ENCODE results near the gene ADGRV1.
A peak's percentile ranks its signal among the peaks of the same experiment; 100 is the strongest.

DNA sequence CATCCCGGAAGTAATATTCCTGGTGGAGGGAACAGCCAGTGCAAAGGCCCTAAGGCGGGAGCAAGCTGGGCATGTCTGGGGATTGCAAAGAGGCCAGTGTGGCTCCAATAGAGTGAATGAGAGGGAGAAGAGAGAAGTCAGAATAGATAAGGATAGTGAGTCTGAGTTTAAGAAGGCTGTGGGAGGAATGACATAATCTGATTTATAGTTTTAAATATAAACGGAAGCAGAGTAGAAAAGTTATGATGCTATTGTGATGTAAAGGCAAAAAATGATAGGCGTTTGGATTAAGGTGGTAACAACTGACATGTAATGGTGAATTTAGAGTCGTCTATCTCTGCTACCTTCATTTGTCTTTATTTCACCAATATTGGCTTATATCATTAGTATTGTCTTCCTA is 473.5 kb downstream of the ADGRV1 start:
- TF ChIP-seq, protein P1, sequence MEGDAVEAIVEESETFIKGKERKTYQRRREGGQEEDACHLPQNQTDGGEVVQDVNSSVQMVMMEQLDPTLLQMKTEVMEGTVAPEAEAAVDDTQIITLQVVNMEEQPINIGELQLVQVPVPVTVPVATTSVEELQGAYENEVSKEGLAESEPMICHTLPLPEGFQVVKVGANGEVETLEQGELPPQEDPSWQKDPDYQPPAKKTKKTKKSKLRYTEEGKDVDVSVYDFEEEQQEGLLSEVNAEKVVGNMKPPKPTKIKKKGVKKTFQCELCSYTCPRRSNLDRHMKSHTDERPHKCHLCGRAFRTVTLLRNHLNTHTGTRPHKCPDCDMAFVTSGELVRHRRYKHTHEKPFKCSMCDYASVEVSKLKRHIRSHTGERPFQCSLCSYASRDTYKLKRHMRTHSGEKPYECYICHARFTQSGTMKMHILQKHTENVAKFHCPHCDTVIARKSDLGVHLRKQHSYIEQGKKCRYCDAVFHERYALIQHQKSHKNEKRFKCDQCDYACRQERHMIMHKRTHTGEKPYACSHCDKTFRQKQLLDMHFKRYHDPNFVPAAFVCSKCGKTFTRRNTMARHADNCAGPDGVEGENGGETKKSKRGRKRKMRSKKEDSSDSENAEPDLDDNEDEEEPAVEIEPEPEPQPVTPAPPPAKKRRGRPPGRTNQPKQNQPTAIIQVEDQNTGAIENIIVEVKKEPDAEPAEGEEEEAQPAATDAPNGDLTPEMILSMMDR (tag by site-specific recombination; IDR thresholded peaks at IDR 0.05) = no peak
- TF ChIP-seq, protein P2, sequence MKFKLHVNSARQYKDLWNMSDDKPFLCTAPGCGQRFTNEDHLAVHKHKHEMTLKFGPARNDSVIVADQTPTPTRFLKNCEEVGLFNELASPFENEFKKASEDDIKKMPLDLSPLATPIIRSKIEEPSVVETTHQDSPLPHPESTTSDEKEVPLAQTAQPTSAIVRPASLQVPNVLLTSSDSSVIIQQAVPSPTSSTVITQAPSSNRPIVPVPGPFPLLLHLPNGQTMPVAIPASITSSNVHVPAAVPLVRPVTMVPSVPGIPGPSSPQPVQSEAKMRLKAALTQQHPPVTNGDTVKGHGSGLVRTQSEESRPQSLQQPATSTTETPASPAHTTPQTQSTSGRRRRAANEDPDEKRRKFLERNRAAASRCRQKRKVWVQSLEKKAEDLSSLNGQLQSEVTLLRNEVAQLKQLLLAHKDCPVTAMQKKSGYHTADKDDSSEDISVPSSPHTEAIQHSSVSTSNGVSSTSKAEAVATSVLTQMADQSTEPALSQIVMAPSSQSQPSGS (tag by site-specific recombination; IDR thresholded peaks at IDR 0.05; ENCODE audit: low read depth) = peak; percentile 41; the same call in 1 of the 2 replicates
- no peak for TF ChIP-seq ZNF423 (tag by site-specific recombination; IDR thresholded peaks at IDR 0.05)
- TF ChIP-seq, protein P3, sequence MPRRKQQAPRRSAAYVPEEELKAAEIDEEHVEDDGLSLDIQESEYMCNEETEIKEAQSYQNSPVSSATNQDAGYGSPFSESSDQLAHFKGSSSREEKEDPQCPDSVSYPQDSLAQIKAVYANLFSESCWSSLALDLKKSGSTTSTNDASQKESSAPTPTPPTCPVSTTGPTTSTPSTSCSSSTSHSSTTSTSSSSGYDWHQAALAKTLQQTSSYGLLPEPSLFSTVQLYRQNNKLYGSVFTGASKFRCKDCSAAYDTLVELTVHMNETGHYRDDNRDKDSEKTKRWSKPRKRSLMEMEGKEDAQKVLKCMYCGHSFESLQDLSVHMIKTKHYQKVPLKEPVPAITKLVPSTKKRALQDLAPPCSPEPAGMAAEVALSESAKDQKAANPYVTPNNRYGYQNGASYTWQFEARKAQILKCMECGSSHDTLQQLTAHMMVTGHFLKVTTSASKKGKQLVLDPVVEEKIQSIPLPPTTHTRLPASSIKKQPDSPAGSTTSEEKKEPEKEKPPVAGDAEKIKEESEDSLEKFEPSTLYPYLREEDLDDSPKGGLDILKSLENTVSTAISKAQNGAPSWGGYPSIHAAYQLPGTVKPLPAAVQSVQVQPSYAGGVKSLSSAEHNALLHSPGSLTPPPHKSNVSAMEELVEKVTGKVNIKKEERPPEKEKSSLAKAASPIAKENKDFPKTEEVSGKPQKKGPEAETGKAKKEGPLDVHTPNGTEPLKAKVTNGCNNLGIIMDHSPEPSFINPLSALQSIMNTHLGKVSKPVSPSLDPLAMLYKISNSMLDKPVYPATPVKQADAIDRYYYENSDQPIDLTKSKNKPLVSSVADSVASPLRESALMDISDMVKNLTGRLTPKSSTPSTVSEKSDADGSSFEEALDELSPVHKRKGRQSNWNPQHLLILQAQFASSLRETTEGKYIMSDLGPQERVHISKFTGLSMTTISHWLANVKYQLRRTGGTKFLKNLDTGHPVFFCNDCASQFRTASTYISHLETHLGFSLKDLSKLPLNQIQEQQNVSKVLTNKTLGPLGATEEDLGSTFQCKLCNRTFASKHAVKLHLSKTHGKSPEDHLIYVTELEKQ (tag by site-specific recombination; IDR thresholded peaks at IDR 0.05; ENCODE audit: borderline replicate concordance) = no peak
- TF ChIP-seq ZNF623 (tag by site-specific recombination; IDR thresholded peaks at IDR 0.05) = peak; percentile 62
- TF ChIP-seq ZNF585B (tag by site-specific recombination; IDR thresholded peaks at IDR 0.05) = no peak
- TF ChIP-seq, protein P4, sequence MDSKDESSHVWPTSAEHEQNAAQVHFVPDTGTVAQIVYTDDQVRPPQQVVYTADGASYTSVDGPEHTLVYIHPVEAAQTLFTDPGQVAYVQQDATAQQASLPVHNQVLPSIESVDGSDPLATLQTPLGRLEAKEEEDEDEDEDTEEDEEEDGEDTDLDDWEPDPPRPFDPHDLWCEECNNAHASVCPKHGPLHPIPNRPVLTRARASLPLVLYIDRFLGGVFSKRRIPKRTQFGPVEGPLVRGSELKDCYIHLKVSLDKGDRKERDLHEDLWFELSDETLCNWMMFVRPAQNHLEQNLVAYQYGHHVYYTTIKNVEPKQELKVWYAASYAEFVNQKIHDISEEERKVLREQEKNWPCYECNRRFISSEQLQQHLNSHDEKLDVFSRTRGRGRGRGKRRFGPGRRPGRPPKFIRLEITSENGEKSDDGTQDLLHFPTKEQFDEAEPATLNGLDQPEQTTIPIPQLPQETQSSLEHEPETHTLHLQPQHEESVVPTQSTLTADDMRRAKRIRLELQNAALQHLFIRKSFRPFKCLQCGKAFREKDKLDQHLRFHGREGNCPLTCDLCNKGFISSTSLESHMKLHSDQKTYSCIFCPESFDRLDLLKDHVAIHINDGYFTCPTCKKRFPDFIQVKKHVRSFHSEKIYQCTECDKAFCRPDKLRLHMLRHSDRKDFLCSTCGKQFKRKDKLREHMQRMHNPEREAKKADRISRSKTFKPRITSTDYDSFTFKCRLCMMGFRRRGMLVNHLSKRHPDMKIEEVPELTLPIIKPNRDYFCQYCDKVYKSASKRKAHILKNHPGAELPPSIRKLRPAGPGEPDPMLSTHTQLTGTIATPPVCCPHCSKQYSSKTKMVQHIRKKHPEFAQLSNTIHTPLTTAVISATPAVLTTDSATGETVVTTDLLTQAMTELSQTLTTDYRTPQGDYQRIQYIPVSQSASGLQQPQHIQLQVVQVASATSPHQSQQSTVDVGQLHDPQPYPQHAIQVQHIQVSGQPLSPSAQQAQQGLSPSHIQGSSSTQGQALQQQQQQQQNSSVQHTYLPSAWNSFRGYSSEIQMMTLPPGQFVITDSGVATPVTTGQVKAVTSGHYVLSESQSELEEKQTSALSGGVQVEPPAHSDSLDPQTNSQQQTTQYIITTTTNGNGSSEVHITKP (tag by site-specific recombination; IDR thresholded peaks at IDR 0.05) = no peak
- TF ChIP-seq ZNF133 (tag by site-specific recombination; IDR thresholded peaks at IDR 0.05) = no peak
- no peak for TF ChIP-seq ZNF501 (tag by site-specific recombination; IDR thresholded peaks at IDR 0.05)
- no peak for TF ChIP-seq ZNF169 (tag by site-specific recombination; IDR thresholded peaks at IDR 0.05)
- no peak for TF ChIP-seq ZNF18 (tag by site-specific recombination; IDR thresholded peaks at IDR 0.05)
- no peak for TF ChIP-seq ZNF629 (tag by site-specific recombination; IDR thresholded peaks at IDR 0.05)
